Caco-2 (cell line): Measurements from ENCODE around the gene TXNRD1. TPM values are rescaled to one million over a fixed set of nuclear protein-coding genes. Genes with fewer than 3 reads are reported as not detected.

Experiments
- BruUV-seq: library from RNA; stranded (reverse); fragments of 400-500 nt; replicated peaks from 2 replicates; lab custom pipeline; 2021; lab: Mats Ljungman, UMichigan
- CTCF ChIA-PET: fragments of 300-600 bp; sonication (Branson Sonifier 250); formaldehyde crosslinking; loops from one replicate; lab custom pipeline; 2022; ENCODE audit warnings: antibody characterized with exemption; lab: Charles Lee
- POLR2A ChIA-PET: fragments of 300-600 bp; sonication (Branson Sonifier 250); formaldehyde crosslinking; loops from one replicate; lab custom pipeline; 2022; ENCODE audit warnings: antibody characterized with exemption; lab: Charles Lee
- DNase-seq, 2 experiments: peaks; one replicate each; pipeline versions ENCODE4 v3.0.0 to v3.0.0-alpha.2; 2020 to 2022
- H3K27me3 ChIP-seq: replicated peaks from 2 replicates; pipeline ENCODE4 v1.6.0; 2011; ENCODE audit warnings: low read length; ENCODE audit not compliant: control insufficient read depth, insufficient read depth
- H3K36me3 ChIP-seq: 2 replicates; pipeline ENCODE4 v1.5.1; 2011; ENCODE audit warnings: low read length; ENCODE audit not compliant: control insufficient read depth, insufficient read depth
- H3K4me1 ChIP-seq: fragments of 250-450 bp; sonication (Bioruptor Pico); 2 replicates; pipeline ENCODE4 v1.5.1; 2020; ENCODE audit warnings: mild to moderate bottlenecking
- H3K4me3 ChIP-seq: 2 replicates; pipeline ENCODE4 v1.5.1; 2011; ENCODE audit warnings: low read depth, mild to moderate bottlenecking, control low read depth, low read length
- H3K9me3 ChIP-seq: fragments of 250-450 bp; sonication (Bioruptor Pico); 2 replicates; pipeline ENCODE4 v1.5.1; 2020; ENCODE audit warnings: mild to moderate bottlenecking, moderate library complexity
- H3K27ac Mint-ChIP-seq: one replicate; pipeline ENCODE4 v1.8.0; 2022; ENCODE audit warnings: mixed read lengths; ENCODE audit not compliant: unreplicated experiment
- H3K27me3 Mint-ChIP-seq: one replicate; pipeline ENCODE4 v1.8.0; 2022; ENCODE audit warnings: mixed read lengths; ENCODE audit not compliant: insufficient read depth, unreplicated experiment
- H3K36me3 Mint-ChIP-seq: one replicate; pipeline ENCODE4 v1.8.0; 2022; ENCODE audit warnings: mild to moderate bottlenecking, mixed read lengths; ENCODE audit not compliant: insufficient read depth, unreplicated experiment
- H3K4me1 Mint-ChIP-seq: one replicate; pipeline ENCODE4 v1.8.0; 2022; ENCODE audit warnings: low read depth, mixed read lengths; ENCODE audit not compliant: unreplicated experiment
- H3K4me3 Mint-ChIP-seq: one replicate; pipeline ENCODE4 v1.8.0; 2022; ENCODE audit warnings: mild to moderate bottlenecking, moderate library complexity, mixed read lengths; ENCODE audit not compliant: unreplicated experiment
- H3K9me3 Mint-ChIP-seq: one replicate; pipeline ENCODE4 v1.8.0; 2022; ENCODE audit warnings: mixed read lengths; ENCODE audit not compliant: unreplicated experiment
- CTCF ChIP-seq, 2 experiments: fragments of 200-600 bp in 1 of 2; IDR thresholded peaks; 1 replicate in 1 of 2; 2 replicates in 1 of 2; pipeline versions ENCODE4 v1.5.1 to v1.8.0; 2011 to 2022; ENCODE audit warnings: antibody characterized with exemption in 1 of 2, control low read depth in 1 of 2, inconsistent platforms in 1 of 2, low read depth in 1 of 2, low read length in 1 of 2, mild to moderate bottlenecking in 1 of 2, moderate library complexity in 1 of 2; ENCODE audit not compliant: insufficient read depth in 1 of 2, severe bottlenecking in 1 of 2, unreplicated experiment in 1 of 2
- intact Hi-C: fragments of 100-400 bp; cut with micrococcal nuclease; formaldehyde crosslinking; loops from one replicate; pipeline ENCODE4 v1.10.0; 2022; ENCODE audit not compliant: unreplicated experiment
- total RNA-seq: library from RNA; stranded (reverse); gene quantifications from 2 replicates; pipeline ENCODE4 v1.2.3, GENCODE V29; 2022

TXNRD1 gene
- total RNA-seq, 1 experiment from 2014 or later: 115 TPM

- Histone ChIP-seq H3K4me3 (no peak overlapping the region), H3K27me3 (no peaks in the 10 kb centered on the region), H3K9me3 (0 out of 2 replicates have a peak, but pooled peaks cover 4% of the 10 kb centered on the region), H3K4me1 (no peaks in the 10 kb centered on the region), H3K36me3 (no peaks in the 10 kb centered on the region)
- POLR2A ChIA-PET: no interaction called here
- no peak overlapping the region for H3K4me3 Mint-ChIP-seq
- H3K36me3 Mint-ChIP-seq: no peaks in the 10 kb centered on the region
- H3K4me1 Mint-ChIP-seq: peaks cover 7% of the 10 kb centered on the region
- BruUV-seq: no TSS peak
- no peak for TF ChIP-seq CTCF (IDR thresholded peaks at IDR 0.05; ENCODE audit: insufficient read depth in 1 of 2, low read depth in 1 of 2, low read length in 1 of 2, severe bottlenecking in 1 of 2, unreplicated experiment in 1 of 2)
- no peak overlapping the region for H3K27ac Mint-ChIP-seq
- no peaks in the 10 kb centered on the region for H3K27me3 Mint-ChIP-seq
- DNase-seq: no peak
- H3K9me3 Mint-ChIP-seq: no peaks in the 10 kb centered on the region
- intact Hi-C loops: no loop called here
- CTCF ChIA-PET: no interaction called here
These were observed 158.5 kb downstream of the TXNRD1 start for GRCh38 chr12:104374071-104374470.

- no peaks in the 10 kb centered on the region for H3K27me3 Mint-ChIP-seq
- no peaks in the 10 kb centered on the region for H3K36me3 Mint-ChIP-seq
- peaks cover 7% of the 10 kb centered on the region for H3K4me1 Mint-ChIP-seq
- Histone ChIP-seq H3K36me3 (no peaks in the 10 kb centered on the region), H3K9me3 (no peaks in the 10 kb centered on the region), H3K4me1 (no peaks in the 10 kb centered on the region), H3K27me3 (no peaks in the 10 kb centered on the region), H3K4me3 (no peak overlapping the region)
- TF ChIP-seq CTCF (IDR thresholded peaks at IDR 0.05; ENCODE audit: insufficient read depth in 1 of 2, low read depth in 1 of 2, low read length in 1 of 2, severe bottlenecking in 1 of 2, unreplicated experiment in 1 of 2): no peak
- CTCF ChIA-PET: no interaction called here
- no peaks in the 10 kb centered on the region for H3K9me3 Mint-ChIP-seq
- no peak overlapping the region for H3K27ac Mint-ChIP-seq
- H3K4me3 Mint-ChIP-seq: no peak overlapping the region
- DNase-seq: no peak
- intact Hi-C loops: no loop called here
- POLR2A ChIA-PET: no interaction called here
- BruUV-seq: no TSS peak
These were observed 159.2 kb downstream of the TXNRD1 start for GRCh38 chr12:104374806-104375205.

GRCh38 chr12:104375775-104376174 is 160.2 kb downstream of the TXNRD1 start:
- Mint-ChIP-seq H3K9me3 (no peaks in the 10 kb centered on the region), H3K36me3 (no peaks in the 10 kb centered on the region), H3K27me3 (no peaks in the 10 kb centered on the region), H3K4me1 (peaks cover 7% of the 10 kb centered on the region), H3K27ac (no peak overlapping the region), H3K4me3 (no peak overlapping the region)
- H3K36me3 ChIP-seq: no peaks in the 10 kb centered on the region
- H3K9me3 ChIP-seq: no peaks in the 10 kb centered on the region
- POLR2A ChIA-PET: no interaction called here
- H3K4me1 ChIP-seq: no peaks in the 10 kb centered on the region
- no peaks in the 10 kb centered on the region for H3K27me3 ChIP-seq
- intact Hi-C loops: no loop called here
- DNase-seq: no peak
- no peak overlapping the region for H3K4me3 ChIP-seq
- CTCF ChIA-PET: interaction anchor here (0.5 kb wide), 1 partner anchor 263 kb away, joined by 3 read pairs; no protein-coding TSS in a partner anchor
- TF ChIP-seq CTCF (IDR thresholded peaks at IDR 0.05; ENCODE audit: insufficient read depth in 1 of 2, low read depth in 1 of 2, low read length in 1 of 2, severe bottlenecking in 1 of 2, unreplicated experiment in 1 of 2): no peak
- no TSS peak for BruUV-seq
